ENCODE data around the gene C2. TPM values are rescaled to one million over a fixed set of nuclear protein-coding genes. Genes with fewer than 3 reads are reported as not detected.

C2 gene
- total RNA-seq, 1 experiment from 2014 or later, result 3.2 TPM

DNA sequence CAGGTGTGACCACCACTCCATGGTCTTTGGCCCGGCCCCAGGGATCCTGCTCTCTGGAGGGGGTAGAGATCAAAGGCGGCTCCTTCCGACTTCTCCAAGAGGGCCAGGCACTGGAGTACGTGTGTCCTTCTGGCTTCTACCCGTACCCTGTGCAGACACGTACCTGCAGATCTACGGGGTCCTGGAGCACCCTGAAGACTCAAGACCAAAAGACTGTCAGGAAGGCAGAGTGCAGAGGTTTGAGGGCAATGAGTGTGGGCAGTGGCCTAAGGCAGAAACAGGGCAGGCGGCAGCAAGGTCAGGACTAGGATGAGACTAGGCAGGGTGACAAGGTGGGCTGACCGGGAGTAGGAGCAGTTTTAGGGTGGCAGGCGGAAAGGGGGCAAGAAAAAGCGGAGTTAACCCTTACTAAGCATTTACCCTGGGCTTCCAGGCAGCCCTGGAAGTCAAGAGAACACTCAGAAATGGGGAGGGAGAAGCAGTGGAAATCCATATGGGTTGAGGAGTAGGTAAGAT is 18.9 kb downstream of the C2 start:
- in situ Hi-C loops (cut with HindIII; ENCODE audit: low pct_unique_long_range_greater_than_20kb, low sequenced_read_pairs), result no loop called here
- DNase-seq (ENCODE audit: low read depth), result no peak

DNA sequence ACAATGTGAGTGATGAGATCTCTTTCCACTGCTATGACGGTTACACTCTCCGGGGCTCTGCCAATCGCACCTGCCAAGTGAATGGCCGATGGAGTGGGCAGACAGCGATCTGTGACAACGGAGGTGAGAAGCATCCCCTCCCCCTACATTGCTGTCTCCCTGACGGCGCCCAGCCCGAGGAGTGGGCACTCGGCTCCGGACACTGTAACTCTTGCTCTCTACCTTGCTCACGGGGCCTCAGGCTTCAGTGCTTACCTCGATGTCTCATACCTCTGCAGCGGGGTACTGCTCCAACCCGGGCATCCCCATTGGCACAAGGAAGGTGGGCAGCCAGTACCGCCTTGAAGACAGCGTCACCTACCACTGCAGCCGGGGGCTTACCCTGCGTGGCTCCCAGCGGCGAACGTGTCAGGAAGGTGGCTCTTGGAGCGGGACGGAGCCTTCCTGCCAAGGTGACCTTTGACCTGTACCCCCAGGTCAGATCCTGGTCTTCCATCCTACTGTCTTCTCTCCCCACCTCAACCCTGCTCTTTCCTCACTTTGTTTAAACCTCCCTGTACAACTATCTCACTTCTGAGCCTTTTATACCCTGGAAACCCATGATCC is 19.7 kb downstream of the C2 start:
- in situ Hi-C loops (cut with HindIII; ENCODE audit: low pct_unique_long_range_greater_than_20kb, low sequenced_read_pairs), result no loop called here
- no peak for DNase-seq (ENCODE audit: low read depth)

DNA sequence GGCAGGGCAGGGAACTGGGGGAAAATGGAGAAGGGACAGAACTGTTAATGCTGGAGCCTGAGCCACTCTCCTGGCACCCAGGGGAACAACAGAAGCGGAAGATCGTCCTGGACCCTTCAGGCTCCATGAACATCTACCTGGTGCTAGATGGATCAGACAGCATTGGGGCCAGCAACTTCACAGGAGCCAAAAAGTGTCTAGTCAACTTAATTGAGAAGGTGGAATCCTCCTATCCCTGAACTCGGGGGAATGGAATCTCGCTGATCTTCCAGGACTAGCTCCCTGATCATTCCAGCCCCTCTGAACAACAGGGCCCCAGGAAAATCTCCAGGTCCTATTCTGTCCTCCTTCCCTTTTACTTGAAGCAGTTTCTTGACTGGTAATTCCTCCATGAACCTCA is 20.3 kb downstream of the C2 start:
- in situ Hi-C loops (cut with HindIII; ENCODE audit: low pct_unique_long_range_greater_than_20kb, low sequenced_read_pairs), result no loop called here
- no peak for DNase-seq (ENCODE audit: low read depth)

DNA sequence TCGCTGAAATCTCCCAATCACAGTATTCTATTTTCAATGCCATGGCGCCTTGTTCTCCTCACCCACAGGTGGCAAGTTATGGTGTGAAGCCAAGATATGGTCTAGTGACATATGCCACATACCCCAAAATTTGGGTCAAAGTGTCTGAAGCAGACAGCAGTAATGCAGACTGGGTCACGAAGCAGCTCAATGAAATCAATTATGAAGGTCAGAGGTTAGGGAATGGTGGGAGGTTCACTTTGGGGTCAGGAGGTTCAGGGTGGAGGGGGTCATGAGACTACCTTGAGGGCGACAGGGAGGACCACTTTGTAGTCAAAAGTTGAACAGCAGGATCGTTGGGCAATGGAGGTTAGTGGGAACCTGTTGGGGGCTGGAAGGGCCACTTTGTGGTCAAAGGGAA is 20.8 kb downstream of the C2 start:
- DNase-seq (ENCODE audit: low read depth), result no peak
- in situ Hi-C loops (cut with HindIII; ENCODE audit: low pct_unique_long_range_greater_than_20kb, low sequenced_read_pairs), result no loop called here

DNA sequence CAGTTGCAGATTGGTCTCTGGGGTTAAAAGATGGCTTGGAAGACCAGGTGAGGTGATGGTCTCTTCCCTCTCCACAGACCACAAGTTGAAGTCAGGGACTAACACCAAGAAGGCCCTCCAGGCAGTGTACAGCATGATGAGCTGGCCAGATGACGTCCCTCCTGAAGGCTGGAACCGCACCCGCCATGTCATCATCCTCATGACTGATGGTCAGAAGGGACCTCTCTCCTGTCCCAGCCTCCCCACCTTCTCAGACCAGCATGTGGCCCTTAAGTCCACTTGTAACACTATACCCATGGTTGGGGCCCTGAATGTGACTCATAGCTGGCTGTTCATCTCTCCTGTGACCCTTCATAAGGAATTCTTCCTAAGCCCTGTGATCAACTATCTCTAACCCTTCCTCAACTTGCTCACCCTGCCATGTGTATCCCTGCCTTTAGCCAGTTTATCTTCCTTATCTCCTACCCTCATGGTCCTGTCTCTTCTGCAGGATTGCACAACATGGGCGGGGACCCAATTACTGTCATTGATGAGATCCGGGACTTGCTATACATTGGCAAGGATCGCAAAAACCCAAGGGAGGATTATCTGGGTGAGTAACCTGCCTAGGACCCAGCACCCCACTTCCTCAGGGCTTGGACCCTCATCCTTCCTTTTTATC is 21.4 kb downstream of the C2 start:
- in situ Hi-C loops (cut with HindIII; ENCODE audit: low pct_unique_long_range_greater_than_20kb, low sequenced_read_pairs), result no loop called here

DNA sequence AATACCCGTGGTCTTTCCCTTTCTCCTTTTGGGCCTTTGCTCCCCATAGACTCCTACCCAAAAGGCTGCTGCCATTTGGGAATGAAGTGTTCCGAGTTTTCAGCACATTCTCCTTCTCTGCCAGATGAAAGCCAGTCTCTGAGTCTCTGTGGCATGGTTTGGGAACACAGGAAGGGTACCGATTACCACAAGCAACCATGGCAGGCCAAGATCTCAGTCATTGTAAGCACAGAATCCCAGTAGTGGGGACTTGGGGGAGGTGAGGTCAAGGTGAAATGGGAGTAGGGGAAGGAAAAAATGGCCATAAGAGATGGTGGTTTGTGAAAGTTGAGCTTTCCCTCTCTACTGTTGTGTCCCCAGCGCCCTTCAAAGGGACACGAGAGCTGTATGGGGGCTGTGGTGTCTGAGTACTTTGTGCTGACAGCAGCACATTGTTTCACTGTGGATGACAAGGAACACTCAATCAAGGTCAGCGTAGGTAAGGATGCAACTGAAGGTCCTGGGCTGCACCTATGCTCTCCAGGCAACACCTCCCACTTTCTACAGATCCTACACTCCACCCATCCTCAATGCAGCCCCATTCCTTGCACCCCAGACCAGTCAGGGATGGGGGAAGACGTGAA is 22.5 kb downstream of the C2 start:
- no peak for DNase-seq (ENCODE audit: low read depth)
- in situ Hi-C loops (cut with HindIII; ENCODE audit: low pct_unique_long_range_greater_than_20kb, low sequenced_read_pairs), result no loop called here

More for the DNA sequence above, 21.4 kb downstream of the C2 start:
- peak; percentile 79 for DNase-seq (ENCODE audit: low read depth)

DNA sequence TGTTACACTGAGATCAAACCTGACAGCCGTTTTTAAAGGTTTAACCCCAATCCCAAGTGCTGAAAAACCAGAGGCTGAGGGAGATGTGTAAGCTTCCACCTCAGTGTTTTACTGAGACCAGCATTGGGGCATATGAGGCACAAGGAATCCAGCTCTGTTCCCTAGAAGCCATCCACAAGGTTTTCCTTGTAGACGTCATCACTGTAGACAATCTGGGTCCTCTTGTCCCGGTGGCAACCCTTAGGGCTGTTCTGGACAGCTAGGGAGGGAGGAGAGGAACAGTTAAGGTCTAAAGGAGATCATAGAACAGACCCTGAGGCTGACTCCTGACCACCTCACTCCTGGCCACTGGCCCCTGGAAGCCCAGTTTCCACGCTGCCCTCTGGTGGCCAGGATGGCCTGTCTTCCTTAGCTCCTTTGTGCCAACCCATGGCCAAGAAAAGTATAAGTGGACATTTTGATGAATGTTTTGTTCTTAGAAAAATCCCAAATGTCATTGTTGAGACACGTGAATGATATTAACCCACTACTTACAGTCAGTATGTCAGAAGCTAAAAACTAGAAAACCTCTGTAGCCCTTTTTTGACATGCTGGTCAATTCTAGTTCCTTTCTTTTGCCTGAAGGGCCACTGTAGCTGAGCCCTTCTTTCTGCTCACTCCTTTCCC is 24.8 kb downstream of the C2 start:
- DNase-seq (ENCODE audit: low read depth), result peak; percentile 53
- in situ Hi-C loops (cut with HindIII; ENCODE audit: low pct_unique_long_range_greater_than_20kb, low sequenced_read_pairs), result no loop called here

DNA sequence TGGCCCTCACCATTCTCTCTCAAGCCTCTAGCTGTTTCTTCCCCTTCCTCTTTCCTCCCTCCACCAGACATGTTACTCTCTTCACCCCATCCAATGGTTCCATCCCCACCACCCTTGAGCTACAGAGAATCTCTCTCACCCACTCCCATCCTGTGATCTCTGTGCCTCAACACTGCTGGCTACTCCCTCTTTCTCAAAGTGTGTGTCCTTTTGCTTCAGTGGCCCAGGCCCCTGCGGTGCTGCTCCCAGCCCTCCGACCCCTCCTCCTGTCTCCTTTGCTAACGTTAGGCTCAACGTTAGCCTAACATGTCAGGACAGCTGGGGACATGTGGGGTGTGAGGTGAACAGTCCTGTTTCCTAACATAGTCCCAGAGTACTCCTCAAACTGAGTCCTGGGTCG is 25.4 kb downstream of the C2 start:
- in situ Hi-C loops (cut with HindIII; ENCODE audit: low pct_unique_long_range_greater_than_20kb, low sequenced_read_pairs), result no loop called here
- DNase-seq (ENCODE audit: low read depth), result no peak

DNA sequence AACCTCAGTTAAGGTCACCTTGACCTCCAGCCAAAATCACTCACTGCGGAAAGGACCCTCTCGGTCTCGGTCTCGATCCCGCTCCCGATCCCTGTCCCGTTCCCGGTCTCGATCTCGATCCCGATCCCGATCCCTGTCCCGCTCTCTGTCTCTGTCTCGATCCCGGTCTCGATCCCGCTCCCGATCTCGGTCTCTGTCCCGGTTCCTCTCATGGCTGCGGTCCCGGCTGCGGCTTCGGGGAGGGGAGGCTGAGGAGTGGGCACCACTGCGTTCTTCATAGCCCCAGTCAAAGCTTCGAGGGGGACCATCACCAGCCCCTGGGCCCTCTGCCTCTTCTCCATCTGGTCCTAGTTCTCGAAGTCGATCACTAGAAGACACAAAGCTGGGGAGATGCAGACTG is 27.0 kb downstream of the C2 start:
- in situ Hi-C loops (cut with HindIII; ENCODE audit: low pct_unique_long_range_greater_than_20kb, low sequenced_read_pairs), result no loop called here
- DNase-seq (ENCODE audit: low read depth), result no peak

DNA sequence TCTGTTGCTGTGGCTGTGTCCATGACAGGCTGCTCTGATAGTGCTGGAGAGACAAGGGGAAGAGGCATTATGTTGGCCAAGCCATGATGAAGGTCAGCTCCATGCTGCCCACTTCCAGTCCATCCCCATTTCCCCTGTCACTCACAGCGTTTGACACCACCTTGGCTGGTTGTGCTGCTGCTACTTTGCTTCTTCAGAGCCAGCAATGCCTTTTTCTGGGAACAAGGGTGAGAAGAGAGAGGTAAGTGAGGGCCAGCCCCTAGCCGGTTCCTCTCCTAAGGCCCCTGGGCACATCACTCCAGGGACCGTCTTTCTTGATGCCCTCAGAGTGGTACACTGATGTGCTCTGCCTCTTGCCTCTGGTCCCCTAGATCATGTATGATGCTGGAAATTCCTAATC is 29.3 kb downstream of the C2 start:
- DNase-seq (ENCODE audit: low read depth), result no peak
- in situ Hi-C loops (cut with HindIII; ENCODE audit: low pct_unique_long_range_greater_than_20kb, low sequenced_read_pairs), result no loop called here

DNA sequence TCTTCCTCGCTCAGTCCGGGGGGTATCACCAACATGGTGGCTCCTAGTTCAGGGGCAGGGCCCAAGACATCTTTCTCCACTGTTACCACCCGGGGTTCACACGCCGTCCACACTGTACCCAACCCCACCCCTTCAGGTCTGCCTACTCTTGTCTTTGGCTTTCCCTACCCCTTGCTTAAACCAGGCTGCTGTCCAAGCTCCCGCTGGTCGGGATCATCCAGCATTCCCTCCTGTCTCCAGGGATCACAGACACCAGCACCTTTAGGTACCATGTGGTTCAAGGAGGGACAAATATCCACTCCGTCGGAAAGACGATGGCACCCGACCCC is 30.9 kb downstream of the C2 start:
- DNase-seq (ENCODE audit: low read depth), result no peak
- in situ Hi-C loops (cut with HindIII; ENCODE audit: low pct_unique_long_range_greater_than_20kb, low sequenced_read_pairs), result no loop called here

DNA sequence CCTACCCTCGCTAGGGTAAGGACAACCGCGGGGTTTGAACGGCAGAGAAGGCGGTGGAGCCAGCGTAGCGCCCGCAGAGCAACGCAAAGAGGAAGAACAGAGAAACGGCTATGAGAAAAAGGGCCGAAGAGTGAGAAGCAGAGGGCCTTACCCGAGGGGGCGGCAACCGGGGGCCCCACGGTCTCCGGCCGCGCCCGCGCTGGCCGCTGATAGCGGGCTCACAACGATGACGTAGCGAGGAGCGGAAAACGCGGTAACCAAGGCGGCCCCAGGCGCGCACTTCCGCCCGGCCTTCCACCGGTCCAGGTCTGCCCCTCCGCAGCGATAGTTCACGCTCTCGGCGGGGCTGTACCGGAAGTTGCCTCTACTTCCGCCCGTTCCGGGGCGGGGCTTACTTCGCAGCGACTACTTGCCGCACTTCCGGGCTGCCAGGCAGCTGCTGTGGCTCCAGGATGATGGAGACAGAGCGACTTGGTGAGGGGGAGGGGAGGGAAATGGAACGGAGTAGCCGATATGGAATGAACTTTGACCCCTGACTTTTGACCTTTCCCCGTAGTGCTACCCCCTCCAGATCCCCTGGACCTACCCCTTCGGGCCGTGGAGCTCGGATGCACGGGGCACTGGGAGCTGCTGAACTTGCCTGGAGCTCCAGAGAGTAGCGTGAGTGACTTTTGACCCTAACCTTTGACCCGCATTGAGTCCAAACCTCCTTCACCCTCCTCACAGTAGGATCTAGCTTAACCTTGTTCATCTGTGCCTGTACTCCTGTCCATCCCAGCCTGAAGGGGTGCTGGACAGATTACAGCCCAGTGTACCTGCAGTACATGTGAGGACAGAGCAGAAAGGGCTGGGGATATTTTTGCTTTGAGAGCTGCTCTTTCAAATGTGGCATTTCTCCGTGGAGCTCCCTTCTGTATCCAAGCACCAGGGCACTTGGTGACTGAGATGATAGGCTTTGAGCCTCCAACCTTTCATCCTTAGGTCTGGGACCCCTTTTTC is 31.5 kb downstream of the C2 start, which contains the start of the genes NELFE and SKIC2:
Gene NELFE, minus strand, starts transcription at position 231 of the 999 bp plus-strand sequence. CDS start 525 bp downstream, outside the sequence.
Gene SKIC2, plus strand, starts transcription at position 435 of the 999 bp plus-strand sequence. Its CDS starts 18 bp downstream, at position 453.
- in situ Hi-C loops (cut with HindIII; ENCODE audit: low pct_unique_long_range_greater_than_20kb, low sequenced_read_pairs), result no loop called here

DNA sequence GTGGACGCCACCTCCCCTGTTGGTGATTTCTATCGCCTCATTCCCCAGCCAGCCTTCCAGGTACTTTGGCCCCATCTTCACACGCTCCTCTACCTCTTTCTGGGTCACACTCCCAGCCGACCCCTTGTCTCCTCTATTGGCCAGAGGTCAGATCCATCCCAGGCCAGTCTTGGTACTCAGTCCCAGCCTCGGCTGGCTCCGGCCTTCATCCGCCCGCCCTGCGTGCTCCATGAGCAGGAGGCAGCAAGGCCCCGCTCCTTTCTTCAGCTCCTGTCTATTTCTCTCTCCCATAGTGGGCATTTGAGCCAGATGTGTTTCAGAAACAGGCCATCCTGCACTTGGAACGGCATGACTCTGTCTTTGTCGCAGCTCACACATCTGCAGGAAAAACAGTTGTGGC is 34.1 kb downstream of the C2 start:
- DNase-seq (ENCODE audit: low read depth), result no peak
- in situ Hi-C loops (cut with HindIII; ENCODE audit: low pct_unique_long_range_greater_than_20kb, low sequenced_read_pairs), result no loop called here

More for the DNA sequence above, 31.5 kb downstream of the C2 start, which contains the start of the genes NELFE and SKIC2:
- peak; percentile 98 for DNase-seq (ENCODE audit: low read depth)

DNA sequence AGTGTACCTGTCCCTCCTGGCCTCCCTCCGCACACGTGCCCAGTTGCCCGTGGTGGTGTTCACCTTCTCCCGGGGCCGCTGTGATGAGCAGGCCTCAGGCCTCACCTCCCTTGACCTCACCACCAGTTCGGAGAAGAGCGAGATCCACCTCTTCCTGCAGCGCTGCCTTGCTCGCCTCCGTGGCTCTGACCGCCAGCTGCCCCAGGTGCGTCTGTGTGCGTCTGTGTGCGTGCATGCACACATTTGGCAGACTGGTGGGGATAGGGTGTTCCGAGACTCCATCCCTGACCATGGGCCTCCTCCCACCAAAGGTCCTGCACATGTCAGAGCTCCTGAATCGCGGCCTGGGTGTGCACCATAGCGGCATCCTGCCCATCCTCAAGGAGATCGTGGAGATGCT is 36.4 kb downstream of the C2 start:
- DNase-seq (ENCODE audit: low read depth), result no peak
- in situ Hi-C loops (cut with HindIII; ENCODE audit: low pct_unique_long_range_greater_than_20kb, low sequenced_read_pairs), result no loop called here

DNA sequence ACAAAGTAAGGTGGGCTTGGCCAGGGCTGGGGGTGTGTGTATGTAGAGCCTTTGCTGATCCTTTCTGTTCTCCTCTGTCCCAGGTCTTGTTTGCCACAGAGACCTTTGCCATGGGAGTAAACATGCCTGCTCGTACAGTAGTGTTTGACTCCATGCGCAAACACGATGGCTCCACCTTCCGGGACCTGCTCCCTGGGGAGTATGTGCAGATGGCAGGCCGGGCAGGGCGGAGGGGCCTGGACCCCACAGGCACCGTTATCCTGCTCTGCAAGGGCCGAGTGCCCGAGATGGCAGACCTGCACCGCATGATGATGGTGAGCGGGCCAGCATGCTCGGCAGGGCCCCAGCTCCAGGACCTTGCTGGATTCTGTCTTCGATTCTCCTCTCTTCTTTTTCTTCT is 38.2 kb downstream of the C2 start:
- in situ Hi-C loops (cut with HindIII; ENCODE audit: low pct_unique_long_range_greater_than_20kb, low sequenced_read_pairs), result no loop called here
- DNase-seq (ENCODE audit: low read depth), result no peak

DNA sequence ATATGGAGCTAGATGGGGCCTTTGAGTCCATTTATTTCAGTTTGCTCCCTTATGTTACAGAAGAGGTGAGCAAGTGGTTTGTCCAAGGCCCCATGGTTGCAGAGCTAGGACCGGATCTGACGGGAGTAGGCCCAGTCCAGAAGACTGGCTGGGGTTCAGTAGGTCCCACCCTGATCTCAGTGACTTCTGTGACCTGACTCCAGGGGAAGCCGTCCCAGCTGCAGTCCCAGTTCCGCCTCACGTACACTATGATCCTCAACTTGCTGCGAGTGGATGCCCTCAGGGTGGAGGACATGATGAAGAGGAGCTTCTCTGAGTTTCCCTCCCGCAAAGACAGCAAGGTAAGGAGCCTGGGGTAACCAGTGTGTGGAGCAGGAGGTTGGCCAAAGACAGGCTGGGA is 39.0 kb downstream of the C2 start:
- no peak for DNase-seq (ENCODE audit: low read depth)
- in situ Hi-C loops (cut with HindIII; ENCODE audit: low pct_unique_long_range_greater_than_20kb, low sequenced_read_pairs), result no loop called here

DNA sequence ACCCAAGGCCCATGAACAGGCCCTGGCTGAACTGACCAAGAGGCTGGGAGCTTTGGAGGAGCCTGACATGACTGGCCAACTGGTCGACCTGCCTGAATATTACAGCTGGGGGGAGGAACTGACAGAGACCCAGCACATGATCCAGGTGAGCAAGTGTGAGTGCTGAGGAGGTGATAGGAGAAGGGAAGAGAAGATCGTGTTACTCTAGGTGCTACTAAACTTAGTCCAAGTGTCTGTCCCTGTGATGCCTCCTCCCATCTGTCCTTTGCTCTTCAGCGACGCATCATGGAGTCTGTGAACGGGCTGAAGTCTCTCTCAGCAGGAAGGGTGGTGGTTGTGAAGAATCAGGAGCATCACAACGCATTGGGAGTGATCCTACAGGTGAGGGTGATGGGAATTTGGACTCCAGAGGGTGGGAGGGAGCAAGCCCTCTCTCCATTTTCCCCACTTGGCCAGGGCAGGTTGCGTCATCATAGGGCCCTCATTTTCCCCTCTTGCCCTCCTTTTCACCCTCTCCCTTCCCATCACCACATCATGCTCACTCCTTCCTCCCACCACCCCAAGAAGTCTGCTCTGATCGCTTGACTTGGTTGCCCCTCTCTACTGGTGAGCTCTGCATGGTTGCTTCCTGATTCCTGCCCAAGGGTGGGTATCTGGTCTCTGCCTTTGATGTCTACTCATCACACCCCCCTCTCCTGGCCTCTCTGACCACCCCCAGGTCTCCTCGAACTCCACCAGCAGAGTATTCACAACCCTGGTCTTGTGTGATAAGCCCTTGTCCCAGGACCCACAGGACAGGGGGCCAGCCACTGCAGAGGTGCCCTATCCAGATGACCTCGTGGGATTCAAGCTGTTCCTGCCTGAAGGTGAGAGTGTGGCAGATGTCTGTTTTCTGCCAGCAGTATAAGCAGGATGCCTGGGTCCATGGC is 39.7 kb downstream of the C2 start:
- no peak for DNase-seq (ENCODE audit: low read depth)
- in situ Hi-C loops (cut with HindIII; ENCODE audit: low pct_unique_long_range_greater_than_20kb, low sequenced_read_pairs), result no loop called here

Measured in Caki2 (cell line).